Activated CD8-positive, alpha-beta memory T cell treated with anti-CD3 and anti-CD28 coated beads, Interleukin-2, amount 50 U/mL, for 1 hour (primary cell): ENCODE measurements around the gene BCOR.

ENCODE experiments used
- DNase-seq: peaks from one replicate; pipeline ENCODE4 v3.0.0-alpha.2; 2020; ENCODE audit errors: extremely low read depth

Gene BCOR

GRCh38 chrX:40003428-40004245, 94.1 kb downstream of the BCOR start:
- DNase-seq, result no peak

- DNase-seq, result no peak
Measured at GRCh38 chrX:40003071-40003427, 94.7 kb downstream of the BCOR start.
